Activated T-helper 1 cell treated with anti-CD3 and anti-CD28 coated beads, Interleukin-2, amount 50 U/mL, for 16 hours (primary cell): ENCODE measurements around the gene AKAP8L.
"Not testable (repeated sequence)": the region's sequence is repeated elsewhere in the genome, so short reads cannot be mapped to it uniquely, and the experiment has no call there.

Experiments
- DNase-seq, 2 donors: peaks; one replicate each; pipeline ENCODE4 v3.0.0-alpha.2; 2020; ENCODE audit warnings: low read depth in 1 of 2, low spot score in 1 of 2

The AKAP8L gene

DNA sequence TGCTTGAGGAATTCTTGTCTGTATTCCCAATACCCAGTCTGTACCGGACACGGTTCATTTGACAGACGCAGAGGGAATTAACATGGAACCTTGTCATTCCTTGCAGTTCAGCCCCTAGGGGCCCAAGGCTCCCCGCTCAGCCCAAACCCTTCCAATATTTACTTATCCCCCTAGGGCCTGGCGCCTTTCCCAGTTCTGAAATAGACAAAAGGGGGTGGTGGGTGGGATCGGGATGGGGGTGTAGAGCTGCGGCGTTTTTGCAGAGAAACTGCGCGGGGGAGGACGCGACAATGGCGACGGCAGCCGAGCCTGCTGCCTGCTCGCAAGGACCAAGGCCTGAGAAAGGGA, 583 bp downstream of the AKAP8L start:
- no peak for DNase-seq

DNA sequence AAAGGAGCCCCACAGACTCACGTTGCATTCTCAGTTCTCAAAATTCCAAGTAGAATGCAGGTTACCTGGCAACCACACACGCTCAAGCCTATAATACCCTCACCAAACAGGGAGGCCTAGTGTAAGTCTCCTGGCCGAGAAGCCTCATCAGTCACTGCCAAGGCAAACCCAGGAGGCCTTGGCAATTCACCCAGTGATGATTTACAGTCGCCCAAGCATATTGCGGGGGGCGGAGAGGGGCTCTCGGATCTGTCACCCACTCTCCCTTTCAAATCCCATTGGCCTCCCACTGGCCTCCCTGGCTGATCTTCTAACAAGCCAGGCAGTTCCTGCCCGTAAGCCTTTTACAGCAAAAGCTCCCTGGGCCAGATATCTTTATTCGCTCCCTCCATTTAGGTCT, 1.1 kb downstream of the AKAP8L start:
- DNase-seq = no peak

DNA sequence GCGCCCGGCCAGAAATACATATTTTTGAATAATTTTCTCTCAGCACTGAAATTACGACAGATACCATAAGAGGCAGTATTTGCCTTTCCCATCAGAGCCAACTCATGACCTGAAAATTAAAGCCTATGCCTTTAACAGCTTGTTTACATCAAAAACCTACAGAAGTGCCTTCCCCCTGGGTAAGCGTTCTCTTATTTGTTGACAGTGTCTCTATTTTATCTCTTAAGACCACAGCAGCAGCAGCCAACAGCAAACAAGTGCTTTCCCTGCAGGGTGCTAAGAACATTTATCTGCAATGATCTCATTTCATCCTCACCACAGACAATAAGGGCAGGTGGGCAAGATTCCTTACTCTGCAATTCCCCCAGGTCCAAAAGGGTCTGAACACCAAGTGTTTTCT, 6.0 kb downstream of the AKAP8L start:
- no peak for DNase-seq

DNA sequence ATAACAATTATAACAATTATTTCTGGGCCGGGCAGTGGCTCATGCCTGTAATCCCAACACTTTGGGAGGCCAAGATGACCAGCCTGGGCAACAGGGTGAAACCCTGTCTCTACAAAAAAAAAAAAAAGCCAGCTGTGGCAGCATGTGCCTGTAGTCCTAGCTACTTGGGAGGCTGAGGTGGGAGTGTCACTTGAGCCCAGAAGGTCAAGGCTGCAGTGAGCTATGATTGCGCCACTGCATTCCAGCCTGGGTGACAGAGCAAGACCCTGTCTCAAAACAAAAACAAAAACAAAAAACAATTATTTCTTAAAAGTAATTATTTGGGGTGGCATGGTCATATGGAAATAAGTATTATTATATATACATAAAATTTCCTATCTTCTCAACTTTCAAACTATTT, 7.4 kb downstream of the AKAP8L start:
- not testable (repeated sequence) for DNase-seq

DNA sequence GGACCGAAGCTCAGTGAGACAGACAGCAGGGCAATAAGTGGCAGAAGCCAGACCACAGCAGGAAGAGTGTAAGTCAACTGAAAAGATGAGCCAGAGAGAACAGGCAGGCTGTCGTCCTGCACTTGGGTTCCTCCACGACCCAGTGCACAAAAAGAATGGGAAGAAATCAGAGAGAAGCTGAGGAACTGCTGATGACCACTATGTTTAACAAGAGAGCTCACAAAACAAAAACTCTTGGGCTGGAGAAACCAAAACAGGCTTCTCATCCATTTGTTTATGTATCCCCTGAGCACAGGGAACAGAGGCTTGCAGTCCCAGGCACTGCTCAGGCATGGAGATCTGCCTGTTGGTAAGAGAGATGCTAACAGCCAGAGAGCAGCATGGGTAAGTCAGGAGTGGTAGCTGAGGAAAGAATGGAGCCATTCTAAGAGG, 14.0 kb downstream of the AKAP8L start:
- DNase-seq = no peak

DNA sequence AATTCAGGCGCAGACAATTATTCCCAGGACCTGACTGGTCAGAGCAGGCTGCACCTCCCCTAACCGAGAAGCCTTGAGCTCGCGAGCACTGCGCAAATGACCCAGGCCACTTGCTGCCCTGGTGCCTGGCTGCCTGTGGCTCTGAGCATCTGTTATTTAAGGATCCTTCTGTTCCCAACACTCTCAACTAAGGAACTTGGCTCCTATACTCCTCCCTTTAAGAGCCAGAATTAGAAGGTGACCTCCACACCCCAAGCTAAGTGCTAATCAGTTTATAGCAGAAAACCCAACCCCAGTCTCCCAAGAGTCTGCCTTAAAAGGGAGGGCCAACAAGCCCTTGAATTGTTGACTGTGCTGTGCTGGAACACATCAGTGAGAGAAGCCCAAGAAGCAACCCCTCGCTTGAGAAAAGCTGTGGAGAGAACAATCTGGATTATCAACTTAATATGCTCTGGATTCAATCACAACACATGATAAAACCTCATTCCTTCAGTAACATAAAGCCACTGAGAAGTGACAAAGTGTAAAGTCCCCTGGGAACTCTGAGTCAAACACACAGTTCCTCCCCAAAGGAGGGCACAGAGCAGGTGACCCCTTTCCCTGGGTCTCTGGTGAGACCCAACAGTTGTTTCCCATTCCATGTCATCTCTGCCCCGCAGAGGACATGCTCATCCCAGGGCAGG, 14.6 kb downstream of the AKAP8L start:
- no peak for DNase-seq

DNA sequence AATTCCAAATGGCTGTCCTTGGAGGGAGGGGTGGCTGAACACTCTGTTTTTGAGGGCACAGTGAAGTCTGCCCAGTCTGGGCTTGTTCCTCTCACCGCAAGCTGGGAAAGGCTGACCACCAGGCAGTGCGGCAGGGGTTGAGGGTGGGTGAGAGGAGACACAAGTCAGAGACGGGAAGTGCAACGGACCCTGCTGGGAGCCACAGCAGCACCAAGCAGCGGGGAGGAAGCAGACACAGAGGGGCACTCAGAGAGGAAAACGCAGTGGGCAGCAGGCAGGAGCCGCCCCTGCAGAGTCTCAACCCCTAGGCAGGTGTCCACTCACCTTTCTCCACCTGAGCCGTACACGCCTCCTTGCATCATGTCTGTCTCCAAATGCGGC, 15.6 kb downstream of the AKAP8L start:
- DNase-seq = no peak

DNA sequence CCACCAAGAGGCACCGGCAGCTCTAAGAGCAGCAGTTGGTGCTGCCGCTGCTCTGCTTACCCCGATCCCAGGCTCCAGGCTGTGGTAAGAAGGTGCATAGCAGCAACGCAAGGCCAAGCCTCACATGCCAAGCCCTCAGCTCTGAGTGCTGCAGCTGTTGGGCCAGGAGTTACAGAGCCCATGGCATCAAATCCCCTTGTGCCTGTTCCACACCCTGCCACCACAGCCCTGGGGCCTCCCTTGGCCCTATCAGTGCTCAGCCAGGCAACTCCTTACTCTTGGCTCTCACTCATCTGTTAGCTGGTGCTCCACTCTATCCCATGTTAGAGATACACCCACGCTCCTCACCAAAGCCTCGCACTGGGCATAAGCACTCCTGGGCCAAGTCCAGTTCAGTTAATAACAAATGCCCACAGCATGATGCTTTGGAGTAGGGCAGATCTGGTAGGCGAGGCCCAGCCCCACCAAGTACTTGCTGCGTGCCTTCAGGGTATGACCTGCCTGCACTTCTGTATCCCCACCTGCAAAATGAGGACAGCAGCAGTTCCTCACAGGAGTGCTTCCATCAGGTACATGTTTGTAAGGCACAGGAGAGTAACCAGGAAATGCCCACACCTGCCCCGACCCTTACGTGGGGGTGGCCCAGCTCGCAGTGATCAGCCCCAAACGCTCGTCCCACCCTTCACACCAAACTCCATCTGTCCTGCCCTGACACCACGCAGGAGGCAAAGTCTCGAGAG, 16.2 kb downstream of the AKAP8L start:
- no peak for DNase-seq

DNA sequence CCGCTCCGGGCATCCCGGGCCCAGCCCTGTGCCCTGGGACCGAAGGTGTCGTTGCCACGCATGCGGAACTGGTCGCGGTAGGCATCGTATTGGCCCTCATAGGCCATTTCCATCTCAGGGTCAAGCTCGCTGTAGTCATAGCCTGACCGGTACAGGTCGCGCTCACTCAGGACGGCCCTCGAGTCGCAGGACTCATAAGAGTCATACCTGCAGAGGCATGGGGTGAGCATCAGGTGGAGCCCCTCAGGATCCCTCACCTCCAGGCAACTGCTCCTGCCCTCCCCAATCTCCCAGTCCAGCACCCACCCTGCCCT, 17.4 kb downstream of the AKAP8L start:
- DNase-seq = no peak

DNA sequence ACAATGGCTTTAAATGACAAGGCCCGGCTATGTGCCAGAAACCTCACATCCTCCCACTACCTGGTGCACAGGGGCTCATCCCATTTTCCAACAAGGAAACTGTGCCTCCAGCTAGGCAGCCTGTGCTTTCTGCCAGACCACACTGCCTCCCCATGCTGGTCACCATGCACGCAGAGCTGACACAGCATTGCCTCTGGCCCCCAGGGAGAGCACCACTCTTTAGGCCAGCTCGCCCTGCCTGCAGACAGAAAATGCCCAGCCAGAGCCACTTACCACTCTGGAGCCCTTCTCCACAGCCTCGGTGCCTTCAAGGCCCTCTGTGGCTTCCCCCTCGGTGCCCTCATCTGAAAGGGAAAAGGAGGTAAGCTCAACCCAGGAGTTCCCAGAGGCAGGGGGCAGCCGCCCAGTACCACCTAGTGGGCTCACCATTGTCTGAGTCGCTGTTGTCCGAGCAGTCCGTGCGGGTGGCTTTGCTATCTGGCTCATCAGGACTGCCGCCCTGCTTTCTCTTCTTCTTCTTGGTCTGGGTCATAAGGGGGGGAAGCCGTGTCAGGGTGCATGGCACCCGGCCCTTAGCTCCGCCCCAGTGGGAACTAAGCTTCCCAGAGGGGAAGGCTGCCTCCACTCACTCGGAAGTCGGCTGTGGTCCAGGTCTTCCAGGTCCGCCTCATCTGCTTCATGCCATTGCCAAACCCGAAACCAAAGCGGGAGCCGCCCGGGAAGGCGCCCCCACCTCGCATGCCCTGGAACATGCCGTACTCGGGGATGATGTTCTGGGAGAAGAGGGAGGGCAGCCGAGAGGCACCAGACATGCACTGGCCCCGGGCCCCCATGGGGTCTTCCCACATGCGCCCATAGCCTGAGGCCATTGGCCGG, 18.0 kb downstream of the AKAP8L start:
- DNase-seq = no peak

DNA sequence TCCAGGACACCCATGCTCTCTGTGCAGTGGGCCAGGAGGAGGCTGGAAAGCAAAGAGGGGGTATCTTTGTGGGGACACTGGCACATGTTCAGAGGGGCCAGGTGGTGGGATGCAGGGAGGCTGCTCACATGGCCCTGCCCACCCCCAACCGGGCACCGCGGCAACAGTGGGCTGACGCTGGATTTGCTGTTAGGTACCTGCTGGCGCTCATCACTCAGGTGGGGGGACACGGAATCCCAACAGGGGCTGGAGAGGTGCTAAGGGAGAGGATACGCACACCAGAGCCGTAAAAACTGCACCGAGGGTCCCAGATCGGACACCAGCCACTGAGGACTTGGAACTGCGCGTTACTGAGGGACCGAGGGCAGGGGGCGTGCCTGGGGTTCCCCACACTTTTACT, 19.2 kb downstream of the AKAP8L start:
- DNase-seq = no peak

DNA sequence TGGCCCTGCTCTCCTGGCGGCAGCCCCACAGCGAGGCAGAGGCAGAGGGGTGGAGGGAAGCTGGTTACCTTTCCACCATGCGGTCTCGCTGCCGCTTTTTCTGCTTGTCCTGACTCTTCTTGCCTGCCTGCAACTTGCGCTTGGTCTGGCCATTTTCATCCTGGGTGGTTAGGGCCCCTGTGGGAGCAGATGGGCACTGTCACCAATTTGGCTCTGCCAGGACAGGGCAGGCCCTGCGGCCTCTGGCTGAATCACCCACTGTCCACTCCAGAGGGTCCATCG, 19.6 kb downstream of the AKAP8L start:
- DNase-seq = no peak

DNA sequence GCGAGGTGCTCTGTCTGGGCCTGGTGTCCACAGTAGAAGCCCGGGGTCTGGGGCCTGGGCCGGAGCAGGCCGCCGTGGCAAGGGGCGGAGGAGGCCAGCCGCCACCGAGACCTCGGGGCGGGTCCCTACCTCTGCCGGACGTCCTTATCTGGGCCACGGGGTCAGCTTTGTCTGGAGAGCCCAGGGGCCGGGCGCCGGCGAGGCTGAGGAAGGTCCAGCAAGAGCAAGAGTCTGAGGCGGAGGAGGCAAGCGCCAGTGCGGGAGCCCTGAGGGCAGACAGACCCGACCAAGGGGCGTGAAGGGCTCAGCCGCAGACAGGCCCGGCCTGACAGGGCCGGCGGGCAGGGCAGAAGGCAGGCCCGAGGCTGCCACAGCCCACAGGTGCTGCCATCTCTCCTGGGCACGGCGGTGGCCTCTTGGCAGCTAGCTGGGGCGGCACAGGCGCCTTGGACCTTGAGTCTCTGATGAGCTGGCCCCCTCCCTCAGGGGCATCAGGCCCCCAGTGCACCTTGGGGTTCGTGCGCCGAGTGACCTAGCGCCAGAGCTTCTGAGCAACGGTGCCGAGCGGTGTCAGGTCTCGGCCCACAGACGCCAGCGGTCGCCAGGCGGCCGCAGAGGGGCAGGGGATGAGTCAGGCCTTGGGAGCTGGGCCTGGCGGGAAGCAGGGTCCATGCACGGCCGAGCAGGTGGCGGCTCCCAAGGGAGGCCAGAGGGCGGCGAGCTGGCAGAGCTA, 20.1 kb downstream of the AKAP8L start:
- DNase-seq = no peak

DNA sequence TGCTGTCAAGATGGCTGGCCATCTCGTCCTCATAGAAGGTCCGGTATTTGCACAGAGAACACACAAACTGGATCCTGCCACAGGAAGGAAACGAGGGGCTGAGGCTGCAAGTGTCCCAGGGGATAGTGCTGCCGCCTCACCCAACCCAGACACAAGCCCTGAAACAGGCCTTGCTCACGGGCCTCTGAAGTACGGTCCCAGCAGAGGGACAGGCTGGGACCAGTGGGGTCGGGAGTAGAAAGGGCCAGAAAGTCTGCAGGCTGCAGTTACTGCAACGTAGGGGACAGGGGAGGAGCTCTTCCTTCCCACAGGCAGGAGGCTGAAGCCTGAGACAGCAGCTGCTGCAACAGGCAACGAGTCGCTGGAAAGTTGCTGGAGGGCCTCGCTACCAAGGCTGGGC, 21.0 kb downstream of the AKAP8L start:
- DNase-seq = no peak

DNA sequence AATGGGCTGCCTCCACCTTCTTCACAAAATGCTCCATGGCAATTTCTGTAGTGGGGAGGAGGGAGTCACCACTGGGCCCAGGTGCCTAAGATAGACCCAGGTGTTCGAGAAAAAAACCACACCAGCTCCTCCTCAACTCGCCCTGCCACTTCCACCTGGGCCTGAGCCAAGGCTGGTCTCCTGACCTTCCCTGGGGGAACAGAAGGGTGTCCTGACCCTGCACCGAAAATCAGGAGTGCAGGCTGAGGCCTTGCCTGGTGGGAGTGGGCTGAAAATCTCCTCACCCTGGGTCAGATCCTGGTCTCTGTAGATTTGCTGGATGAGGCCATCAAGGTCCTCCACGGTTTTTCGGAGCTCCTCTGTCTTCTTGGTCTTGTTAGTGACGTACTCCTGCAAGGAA, 21.6 kb downstream of the AKAP8L start:
- DNase-seq = no peak

DNA sequence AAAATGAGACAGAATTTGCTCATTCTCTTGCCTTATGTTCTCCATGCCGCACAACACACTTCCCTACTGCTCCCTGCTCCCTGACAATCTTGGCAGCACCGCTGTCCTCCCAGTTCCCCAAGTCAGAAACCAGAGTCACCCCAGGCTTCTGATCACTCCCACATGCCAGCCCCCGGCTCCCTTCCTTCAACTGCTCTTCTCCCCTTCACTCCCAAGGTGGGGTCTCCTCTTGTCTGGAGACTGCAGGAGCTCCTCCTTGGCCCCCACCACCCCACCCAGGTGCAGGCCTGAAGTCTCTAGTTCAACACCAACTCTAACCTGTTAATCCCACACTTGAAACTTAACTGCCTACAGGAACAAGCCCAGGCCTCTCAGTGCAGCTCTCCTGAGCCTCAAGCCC, 22.4 kb downstream of the AKAP8L start:
- no peak for DNase-seq

DNA sequence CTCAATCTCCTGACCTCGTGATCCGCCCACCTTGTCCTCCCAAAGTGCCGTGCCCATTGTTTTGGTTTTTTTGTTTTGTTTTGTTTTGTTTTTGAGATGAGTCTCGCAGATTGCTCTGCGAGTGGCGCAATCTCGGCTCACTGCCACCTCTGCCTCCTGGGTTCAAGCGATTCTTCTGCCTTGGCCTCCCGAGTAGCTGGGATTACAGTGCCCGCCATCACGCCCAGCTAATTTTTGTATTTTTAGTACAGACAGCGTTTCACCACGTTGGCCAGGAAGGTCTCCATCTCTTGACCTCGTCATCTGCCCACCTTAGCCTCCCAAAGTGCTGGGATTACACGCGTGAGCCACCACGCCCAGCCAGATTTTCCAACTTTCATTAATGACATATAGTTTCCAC, 23.5 kb downstream of the AKAP8L start:
- not testable (repeated sequence) for DNase-seq

DNA sequence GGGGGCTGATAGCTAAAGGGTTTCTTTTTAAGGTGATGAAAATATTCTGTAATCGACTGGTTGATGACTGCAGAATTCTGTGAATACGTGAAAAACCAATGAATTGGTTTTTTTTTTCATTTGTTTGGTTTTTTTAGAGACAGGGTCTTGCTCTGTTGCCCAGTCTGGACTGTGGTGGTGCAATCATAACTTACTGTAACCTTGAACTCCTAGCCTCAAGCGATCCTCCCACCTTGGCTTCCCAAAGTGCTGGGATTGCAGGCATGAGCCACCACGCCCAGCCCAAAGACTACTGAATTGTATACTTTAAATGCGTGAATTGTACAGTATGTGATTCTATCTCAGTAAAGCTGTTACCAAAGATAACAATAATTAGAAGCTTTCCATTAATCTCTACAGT, 24.4 kb downstream of the AKAP8L start:
- no peak for DNase-seq

DNA sequence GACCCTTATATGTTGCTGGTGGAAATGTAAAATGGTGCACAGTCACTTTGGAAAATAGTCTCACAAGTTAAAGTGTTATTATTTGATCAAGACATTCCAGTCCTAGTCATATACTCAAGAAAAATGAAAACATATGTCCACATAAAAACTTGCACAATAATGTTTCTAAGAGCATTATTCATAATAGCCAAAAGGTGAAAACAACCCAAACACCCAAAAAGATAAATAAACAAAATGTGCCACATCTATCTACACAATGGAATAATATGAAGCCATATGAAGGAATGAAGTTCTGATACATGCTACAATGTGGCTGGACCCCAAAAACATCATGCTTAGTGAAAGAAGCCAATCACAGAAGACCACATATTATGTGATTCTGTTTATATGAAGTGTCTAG, 24.8 kb downstream of the AKAP8L start:
- DNase-seq = no peak

DNA sequence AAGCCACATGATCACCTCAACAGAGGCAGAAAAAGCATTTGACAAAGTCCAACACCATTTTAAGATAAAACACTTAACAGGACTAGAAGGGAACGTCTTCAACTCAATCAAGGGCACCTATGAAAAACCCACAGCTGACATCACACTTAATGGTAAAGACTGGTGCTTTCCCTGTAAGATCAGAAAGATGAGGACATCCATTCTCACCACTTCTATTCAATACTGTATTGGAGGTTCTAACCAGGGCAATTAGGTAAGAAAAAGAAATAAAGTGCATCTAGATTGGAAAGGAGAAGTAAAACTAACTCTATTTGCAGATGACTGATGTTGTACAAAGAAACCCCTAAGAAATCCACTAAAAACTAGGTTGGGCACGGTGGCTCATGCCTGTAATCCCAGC, 28.0 kb downstream of the AKAP8L start:
- no peak for DNase-seq

DNA sequence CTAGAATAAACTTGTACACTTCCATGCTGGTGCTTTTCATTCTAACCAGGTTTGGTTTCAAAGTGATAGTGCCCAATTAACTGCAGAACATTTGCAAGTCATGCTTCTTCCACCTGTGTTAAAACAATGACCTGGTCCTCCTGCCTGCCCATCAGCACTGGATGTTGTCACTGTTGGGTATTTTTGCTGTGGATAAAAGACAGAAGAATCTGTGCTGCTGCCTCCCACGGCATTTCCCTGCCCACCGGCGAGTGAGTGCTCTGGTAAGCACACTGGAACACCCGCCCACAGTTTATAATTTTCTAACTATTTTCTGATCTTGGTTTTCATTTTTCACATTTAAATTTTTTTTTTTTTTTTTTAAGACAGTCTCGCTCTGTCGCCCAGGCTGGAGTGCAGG, 36.9 kb downstream of the AKAP8L start:
- DNase-seq = no peak

DNA sequence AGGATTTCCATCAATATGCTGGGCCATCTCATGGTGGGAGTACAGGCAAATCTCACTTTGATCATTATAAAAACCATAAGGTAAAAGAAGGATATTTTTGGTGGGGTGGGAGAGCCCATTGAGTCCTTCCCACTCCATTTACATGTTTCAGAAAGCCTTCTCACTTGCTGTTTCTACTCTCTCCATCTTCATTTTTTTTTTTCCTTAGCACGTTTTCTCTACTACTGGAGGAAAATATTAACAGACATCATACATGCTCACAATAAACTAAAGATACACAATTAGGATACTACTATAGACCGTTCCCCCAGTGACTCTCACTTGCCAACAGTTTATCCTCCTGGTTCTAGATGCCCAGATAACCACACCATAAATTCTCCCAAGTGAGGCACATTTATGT, 37.4 kb downstream of the AKAP8L start:
- DNase-seq = no peak
